ENCODE measurements around the gene TMEM255B. TPM values are rescaled to one million over a fixed set of nuclear protein-coding genes. Genes with fewer than 3 reads are reported as not detected.

TMEM255B gene
- total RNA-seq, 1 experiment from 2014 or later, result 4.7 TPM

GRCh38 chr13:113742000-113742441 is 17.0 kb upstream of the TMEM255B start:
- no peaks in the 10 kb centered on the region for H3K36me3 Mint-ChIP-seq
- CTCF ChIA-PET, result interaction anchor here (0.5 to 3.0 kb wide), 15 partner anchors 8 to 275 kb away, joined by 3 to 23 read pairs (median 3); partner anchors contain the start of gene TMEM255B
- ATAC-seq (peak; percentile 87), DNase-seq (ENCODE audit: low spot score) (peak; percentile 53)
- TF ChIP-seq USF2 (CRISPR knock-in tag; IDR thresholded peaks at IDR 0.05), result peak; percentile 91
- TF ChIP-seq USF1 (CRISPR knock-in tag; IDR thresholded peaks at IDR 0.05), result peak; percentile 90
- peak; percentile 30; the same call in 1 of the 2 replicates for TF ChIP-seq CTCF (IDR thresholded peaks at IDR 0.05)
- no peak for TF ChIP-seq RELA (CRISPR knock-in tag; IDR thresholded peaks at IDR 0.05; ENCODE audit: borderline replicate concordance)
- TF ChIP-seq CREM (CRISPR knock-in tag; IDR thresholded peaks at IDR 0.05), result no peak
- TF ChIP-seq NFATC4 (CRISPR knock-in tag; IDR thresholded peaks at IDR 0.05), result no peak
- no peak for TF ChIP-seq CDX4 (CRISPR knock-in tag; IDR thresholded peaks at IDR 0.05; ENCODE audit: borderline replicate concordance)
- H3K9me3 Mint-ChIP-seq, result no peaks in the 10 kb centered on the region
- H3K27ac Mint-ChIP-seq, result no peak overlapping the region
- no peaks in the 10 kb centered on the region for H3K27me3 Mint-ChIP-seq (ENCODE audit: low read depth)
- H3K4me3 Mint-ChIP-seq, result no peak overlapping the region
- peaks cover 8% of the 10 kb centered on the region; the same call in 1 of the 2 replicates for H3K4me1 Mint-ChIP-seq
- POLR2A ChIA-PET, result no interaction called here

- no peak for ATAC-seq
- Mint-ChIP-seq H3K27ac (no peak overlapping the region), H3K27me3 (ENCODE audit: low read depth) (no peaks in the 10 kb centered on the region), H3K4me3 (no peak overlapping the region), H3K9me3 (no peaks in the 10 kb centered on the region), H3K4me1 (peaks cover 8% of the 10 kb centered on the region; the same call in 1 of the 2 replicates), H3K36me3 (no peaks in the 10 kb centered on the region)
- no peak for DNase-seq (ENCODE audit: low spot score)
- TF ChIP-seq CBFB (CRISPR knock-in tag; IDR thresholded peaks at IDR 0.05; ENCODE audit: low read depth) (no peak), E2F4 (CRISPR knock-in tag; IDR thresholded peaks at IDR 0.05; ENCODE audit: borderline replicate concordance, low read depth) (no peak), MLX (CRISPR knock-in tag; IDR thresholded peaks at IDR 0.05) (no peak), PRDM15 (CRISPR knock-in tag; IDR thresholded peaks at IDR 0.05) (no peak), GABPB1 (CRISPR knock-in tag; IDR thresholded peaks at IDR 0.05) (no peak), SMAD3 (CRISPR knock-in tag; IDR thresholded peaks at IDR 0.05; ENCODE audit: borderline replicate concordance) (no peak), OVOL2 (CRISPR knock-in tag; IDR thresholded peaks at IDR 0.05; ENCODE audit: borderline replicate concordance) (no peak), ERG (CRISPR knock-in tag; IDR thresholded peaks at IDR 0.05) (no peak), NFATC4 (CRISPR knock-in tag; IDR thresholded peaks at IDR 0.05) (no peak)
- ChIA-PET CTCF (interaction anchor here (0.5 to 3.0 kb wide), 10 partner anchors 7 to 205 kb away, joined by 3 to 23 read pairs (median 4); no protein-coding TSS in a partner anchor), POLR2A (no interaction called here)
Observed at GRCh38 chr13:113742445-113743120, 16.4 kb upstream of the TMEM255B start.
